ENCODE measurements around the gene TGM6.

TGM6 gene

GRCh38 chr20:2459981-2460751, 79.5 kb downstream of the TGM6 start:
- no peak for DNase-seq

- no peak for DNase-seq
Observed at GRCh38 chr20:2460752-2461424, 80.2 kb downstream of the TGM6 start.

- DNase-seq = no peak
Observed at GRCh38 chr20:2462484-2462883, 81.8 kb downstream of the TGM6 start.

GRCh38 chr20:2463616-2464365, 83.1 kb downstream of the TGM6 start:
- no peak for DNase-seq

- DNase-seq = no peak
Observed at GRCh38 chr20:2465100-2465499, 84.4 kb downstream of the TGM6 start.

- DNase-seq = no peak
Observed at GRCh38 chr20:2467412-2467811, 86.7 kb downstream of the TGM6 start.

GRCh38 chr20:2468581-2469407, 88.1 kb downstream of the TGM6 start:
- DNase-seq = no peak

- DNase-seq = peak; percentile 87
Observed at GRCh38 chr20:2469991-2470422, 89.3 kb downstream of the TGM6 start.

- DNase-seq = peak; percentile 99
Observed at GRCh38 chr20:2470423-2471193, 89.9 kb downstream of the TGM6 start, which contains the start of gene SNRPB. Gene SNRPB (minus strand): TSS chr20:2470789. CDS start chr20:2470690, 99 bp downstream.

GRCh38 chr20:2473516-2473915, 92.8 kb downstream of the TGM6 start:
- no peak for DNase-seq

- DNase-seq = no peak
Observed at GRCh38 chr20:2475850-2476741, 95.4 kb downstream of the TGM6 start.

GRCh38 chr20:2476742-2477615, 96.3 kb downstream of the TGM6 start:
- peak; percentile 34 for DNase-seq

- no peak for DNase-seq
Observed at GRCh38 chr20:2480381-2480780, 99.7 kb downstream of the TGM6 start.
